GM21717 (cell line): Measurements from ENCODE around the gene ONECUT1.

ENCODE experiments used
- ATAC-seq: cut with Tn5 transposase; IDR thresholded peaks from one replicate; pipeline ENCODE4 v1.9.1; 2021; ENCODE audit warnings: mild to moderate bottlenecking, moderate library complexity; ENCODE audit not compliant: unreplicated experiment

Gene ONECUT1

DNA sequence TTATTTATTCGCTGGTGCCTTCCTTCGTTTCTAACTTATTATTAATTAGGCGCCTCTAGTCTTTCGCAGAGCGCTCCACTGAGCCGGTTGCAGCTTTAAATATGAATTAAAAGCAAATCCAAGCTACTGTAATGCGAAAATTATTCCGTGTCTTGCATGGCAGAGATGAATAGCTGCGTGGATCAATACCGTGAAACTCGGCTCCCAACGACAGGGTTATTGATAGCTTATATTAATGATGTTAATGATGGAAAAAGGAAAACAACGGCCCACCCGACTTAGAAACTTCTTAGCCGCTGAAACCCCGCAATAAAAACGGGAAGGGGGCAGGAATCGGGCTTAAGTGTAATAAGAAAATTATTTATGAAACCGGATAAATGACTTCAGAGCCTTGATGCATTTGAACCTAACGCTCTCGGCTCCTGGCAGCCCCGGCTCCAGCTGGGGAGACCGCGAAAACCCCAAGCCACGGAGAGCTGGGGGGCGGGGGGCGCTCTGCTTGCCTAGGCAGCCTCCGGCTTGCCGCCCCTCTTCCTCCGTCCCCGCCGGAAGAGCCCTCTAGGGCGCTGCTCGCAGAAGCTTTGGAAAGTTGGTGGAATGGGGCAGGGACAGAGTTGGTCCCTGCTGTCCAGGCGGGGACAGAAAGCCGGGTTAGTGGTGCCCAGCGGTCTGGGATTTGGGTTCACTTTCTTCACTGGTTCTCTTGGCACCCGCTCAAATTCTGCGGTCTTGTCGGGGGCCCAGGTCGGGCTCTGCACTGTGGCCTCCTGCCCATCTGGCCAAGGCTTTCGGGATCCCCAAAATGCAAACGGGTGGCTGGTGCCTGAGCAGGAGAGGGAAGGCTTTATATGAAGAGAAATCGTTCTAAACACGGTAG, 7.7 kb upstream of the ONECUT1 start:
- ATAC-seq = no peak

DNA sequence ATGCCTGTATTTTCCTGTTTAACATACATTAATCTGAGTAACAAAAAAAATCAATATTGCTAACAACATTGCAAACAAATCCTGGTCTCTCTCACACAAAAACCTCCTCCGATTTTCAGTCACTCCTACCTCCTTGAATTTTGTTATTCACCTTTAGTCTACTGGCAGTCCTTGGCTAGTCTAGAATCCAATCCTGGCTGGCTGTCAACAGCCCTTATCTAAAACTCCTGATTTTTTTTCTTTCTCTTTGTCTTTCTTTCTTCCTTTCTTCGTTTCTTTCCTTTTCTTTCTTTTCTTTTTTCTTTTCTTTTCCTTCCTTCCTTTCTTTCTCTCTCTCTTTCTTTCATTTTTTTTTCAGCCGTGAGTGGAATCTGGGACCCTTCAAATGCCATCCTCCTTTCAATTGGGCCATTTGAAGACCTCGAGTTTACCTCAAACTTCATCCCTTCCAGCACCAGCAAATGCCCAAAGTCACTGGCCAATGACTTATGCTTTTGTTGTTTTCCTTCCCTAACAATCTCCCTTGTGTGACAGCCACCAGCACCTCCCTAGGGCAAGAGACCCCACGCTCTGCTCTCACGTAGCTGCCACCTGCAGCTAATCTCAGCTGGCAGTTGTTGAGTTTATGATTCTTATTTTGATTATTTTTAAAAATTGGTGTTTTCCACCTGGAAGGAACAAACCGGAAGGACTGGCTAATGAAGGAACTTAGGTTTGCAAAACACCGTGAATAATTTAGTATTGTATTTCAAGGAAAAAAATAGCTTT, 6.8 kb upstream of the ONECUT1 start:
- no peak for ATAC-seq

DNA sequence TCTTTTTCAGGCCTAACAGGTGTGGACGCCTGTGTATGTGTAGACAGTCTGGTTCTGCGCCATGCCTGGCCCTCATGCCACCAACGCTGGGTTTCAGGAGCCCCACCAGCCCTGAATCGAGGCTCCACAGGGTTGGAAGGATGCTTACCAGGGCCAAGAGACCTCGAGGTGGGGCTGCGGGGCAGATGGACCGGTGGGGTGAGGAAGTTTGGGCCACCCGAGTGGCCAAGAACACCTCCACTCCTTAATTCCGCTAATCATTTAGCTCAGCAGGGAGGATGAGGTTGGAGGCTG, 6.0 kb upstream of the ONECUT1 start:
- no peak for ATAC-seq

DNA sequence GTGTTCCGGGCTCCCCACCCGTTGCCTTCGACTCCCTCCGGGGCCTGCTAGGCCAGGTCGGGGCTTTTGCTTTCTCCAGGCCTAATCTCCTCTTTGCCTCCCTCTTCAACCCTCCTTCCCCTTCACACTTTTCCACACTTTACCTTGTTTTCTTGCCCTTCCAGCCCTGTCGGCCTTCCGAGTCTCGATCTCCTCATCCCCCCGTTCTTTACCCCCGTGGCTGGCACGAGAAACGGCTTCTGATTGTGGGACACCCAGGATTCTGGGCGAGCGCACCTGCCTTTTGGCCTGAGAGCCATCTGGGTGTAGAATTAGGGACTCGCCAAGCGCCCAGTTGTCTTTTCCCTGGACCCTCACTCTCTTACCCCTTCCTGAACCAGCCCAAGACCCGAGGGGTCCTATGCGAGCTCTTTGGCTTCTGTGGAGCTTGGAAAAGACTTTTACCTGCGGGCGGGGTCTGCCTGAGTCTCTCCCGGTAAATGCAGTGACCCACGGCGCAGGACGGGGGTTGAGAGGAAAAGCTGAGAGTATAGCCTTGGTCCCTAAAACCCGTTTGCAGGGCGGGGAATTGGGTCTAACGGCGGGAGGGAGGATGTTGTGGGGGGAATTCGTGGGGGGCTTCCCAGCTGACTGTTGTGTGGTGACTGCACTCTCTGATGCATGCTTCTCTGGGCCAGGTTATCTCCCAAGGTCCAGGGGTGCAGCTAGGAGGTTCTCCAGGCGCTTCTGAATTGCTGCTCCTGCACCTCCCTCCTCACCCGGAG, 5.5 kb upstream of the ONECUT1 start:
- no peak for ATAC-seq

DNA sequence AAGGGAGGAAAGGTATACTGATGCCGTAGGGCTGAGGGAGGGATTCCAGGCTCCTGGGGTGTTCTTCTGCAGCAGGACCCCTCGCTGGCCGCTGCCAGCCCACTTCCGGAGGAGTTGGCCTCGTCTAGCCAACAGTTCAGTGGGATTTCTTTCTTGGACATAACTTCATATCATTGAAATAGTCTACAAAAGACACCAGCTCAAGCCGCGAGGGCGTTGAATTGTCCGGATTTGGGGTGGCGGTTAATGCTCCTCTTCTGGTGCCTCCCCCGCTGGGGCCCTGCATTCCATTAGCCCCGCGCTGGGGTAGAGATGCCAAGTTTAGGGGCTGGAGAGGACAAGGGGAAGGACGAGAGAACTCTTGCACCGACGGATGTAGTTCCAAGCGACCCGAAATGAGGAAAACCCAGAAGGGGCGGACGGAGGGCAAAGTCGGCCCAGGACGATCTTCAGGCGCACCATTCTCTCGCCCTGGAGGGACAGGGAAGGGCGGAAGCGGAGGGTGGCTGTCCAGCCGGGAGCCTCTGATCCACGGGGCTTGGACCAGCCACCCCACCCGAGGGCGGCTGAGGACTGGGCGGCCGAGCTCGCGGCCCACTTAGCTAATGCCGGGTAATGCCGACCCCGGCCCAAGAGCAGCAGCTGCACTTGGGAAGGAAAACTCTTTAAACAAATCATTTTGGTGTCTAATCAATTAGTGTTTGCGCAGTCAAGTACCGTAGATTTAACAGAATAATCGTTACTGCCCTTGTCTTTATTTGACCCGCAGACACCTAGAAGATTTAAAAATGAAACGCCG, 4.7 kb upstream of the ONECUT1 start:
- ATAC-seq = no peak

DNA sequence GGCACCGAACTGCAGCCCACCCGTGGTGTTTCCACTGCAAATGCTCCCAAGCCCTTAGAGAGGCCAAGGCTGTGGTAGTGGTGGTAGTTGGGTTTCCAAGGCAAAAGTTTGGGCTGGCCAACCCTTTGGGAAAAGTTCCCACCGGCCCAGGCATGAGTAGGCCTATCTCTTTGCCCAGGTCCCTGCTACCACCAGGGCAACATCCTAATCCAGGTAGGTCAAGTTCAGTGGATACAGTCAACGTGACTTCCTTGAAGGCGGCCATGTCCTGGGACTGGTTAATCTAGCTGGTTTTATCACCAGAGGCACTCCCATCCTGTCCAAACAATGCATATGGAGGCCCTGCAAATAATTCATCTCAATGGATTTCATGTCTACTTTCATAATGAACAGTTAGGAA, 1.6 kb upstream of the ONECUT1 start:
- ATAC-seq = no peak

DNA sequence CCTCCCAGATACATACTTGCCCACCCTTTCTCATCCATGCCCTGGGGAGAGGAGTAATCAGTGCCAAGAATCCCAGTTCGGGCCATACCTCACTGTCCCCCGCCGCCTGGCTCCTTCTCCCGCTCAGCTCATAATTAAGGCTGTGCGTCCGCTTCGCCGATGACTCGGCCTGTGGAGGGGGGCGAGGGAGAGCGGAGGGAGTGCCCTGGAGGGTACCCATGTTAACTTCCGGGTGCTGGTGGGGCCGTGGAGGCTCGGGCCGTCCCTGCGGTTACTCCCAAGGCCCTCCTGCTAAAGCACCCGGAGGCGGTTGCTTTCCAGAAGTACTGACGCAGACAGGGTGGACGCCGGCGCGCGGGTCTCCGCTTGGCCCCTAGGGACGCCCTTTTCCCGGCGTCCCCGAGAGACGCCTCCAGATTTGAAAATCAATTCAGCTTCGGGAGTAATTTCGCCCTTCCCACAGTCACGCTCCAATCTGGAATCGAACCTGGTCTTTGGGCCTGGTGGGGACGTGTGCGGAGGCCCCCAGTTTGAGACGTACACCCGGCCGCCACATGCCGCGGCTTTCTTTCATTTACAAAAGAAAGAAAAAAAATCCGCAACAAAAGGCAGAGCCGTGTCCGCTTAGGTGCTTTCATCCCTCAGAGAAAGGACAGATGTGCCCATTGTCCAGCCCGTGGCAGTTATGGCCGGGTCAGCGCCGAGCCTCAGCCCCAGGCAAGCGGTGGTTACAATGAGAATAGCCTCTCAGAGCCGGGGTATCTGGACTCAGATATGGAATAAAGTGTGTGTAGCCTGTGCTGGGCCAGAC, 1.0 kb upstream of the ONECUT1 start:
- no peak for ATAC-seq

DNA sequence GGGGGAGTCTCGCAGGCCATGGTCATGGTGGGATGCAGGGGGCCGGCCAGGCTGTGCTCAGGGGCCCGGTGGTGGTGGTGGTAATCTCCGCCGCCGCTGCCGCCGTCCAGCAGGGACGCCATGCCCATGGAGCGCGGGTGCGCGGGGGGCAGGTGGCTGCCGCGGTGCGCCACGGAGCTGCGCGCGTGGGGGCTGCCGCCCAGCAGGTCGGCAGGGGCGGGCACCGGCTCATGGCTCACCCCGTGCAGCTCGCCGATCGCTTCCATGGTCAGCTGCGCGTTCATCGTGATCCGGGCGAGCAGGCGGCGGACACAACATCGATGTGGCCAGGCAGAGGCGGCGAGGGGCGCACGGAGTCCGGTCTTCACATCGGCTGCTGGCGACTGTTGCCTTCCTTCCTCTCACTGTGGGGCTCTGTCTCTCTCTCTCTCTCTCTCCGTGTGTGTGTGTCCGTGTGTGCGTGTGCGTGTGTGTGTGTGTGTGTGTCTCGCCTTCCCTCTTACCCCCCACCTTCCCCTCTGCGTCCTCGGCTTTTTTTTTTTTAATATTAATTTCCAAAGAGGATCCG, 451 bp downstream of the ONECUT1 start:
- ATAC-seq = no peak

DNA sequence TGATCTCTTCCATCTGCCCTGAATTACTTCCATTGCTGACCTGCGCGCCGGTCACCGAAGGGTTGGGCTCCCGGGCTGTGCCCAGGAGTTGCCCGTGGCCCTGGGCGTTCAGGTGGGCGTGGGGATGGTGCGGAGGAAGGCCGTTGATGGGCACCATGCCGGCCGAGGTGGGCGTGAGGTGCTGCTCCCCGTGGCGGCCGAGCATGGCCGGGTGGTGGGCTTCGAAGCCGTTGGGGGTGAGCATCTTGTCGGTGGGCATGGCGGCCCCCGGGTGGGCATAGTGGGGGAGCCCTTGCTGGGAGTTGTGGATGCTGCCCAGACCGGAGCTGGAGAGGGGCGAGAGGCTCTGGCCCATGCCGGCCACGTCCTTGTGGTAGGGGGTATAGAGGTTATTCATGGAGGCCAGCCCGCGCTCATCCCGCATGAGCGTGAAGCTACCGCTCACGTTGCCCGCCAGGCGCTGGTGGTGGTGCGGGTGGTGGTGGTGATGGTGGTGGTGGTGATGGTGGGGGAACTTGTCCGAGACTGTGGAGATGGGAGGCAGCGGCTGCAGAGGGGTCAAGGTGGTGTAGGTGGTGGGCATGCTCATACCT, 1.0 kb downstream of the ONECUT1 start:
- no peak for ATAC-seq

DNA sequence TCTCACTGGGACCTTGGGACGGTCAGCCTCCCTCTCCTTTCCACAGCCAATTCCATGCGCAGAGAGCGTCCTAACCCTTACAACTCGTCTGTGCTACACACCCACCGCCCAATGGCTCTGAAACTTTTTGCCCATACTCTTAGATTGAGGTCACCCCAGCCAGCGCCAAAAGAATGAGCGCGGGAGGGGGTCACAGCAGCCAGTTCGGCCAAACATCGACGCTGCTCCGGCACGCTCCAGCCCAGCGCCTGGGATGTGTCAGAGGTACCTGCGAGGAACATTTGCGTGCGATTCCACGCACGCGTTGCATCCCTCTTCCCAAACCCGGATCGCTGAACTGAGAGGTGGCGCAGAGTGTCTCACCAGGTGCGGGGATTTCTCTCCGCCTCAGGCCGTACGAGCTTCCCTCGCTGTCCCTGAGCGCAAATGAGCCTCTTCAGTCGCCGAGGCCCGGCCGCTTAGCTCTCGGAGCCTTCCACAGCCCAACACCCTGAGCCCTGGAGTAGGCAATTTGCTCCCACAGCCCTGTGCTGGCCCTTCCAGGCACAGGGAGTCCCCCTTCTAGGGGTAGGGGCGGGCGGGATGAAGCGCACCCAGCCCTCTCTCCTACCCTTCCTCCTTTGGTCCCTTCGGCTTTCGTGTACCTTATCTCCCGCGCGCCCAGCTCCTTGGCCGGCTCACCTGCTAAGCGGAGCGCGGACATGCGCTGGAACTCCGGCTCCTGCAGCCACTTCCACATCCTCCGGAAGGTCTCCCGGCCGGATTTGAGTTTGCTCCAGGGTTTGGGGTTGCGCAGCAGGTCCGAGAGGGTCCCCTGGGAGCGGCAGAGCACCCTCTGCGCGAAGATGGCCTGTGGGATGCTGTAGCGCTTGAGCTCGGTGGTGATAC, 1.8 kb downstream of the ONECUT1 start:
- ATAC-seq = no peak

DNA sequence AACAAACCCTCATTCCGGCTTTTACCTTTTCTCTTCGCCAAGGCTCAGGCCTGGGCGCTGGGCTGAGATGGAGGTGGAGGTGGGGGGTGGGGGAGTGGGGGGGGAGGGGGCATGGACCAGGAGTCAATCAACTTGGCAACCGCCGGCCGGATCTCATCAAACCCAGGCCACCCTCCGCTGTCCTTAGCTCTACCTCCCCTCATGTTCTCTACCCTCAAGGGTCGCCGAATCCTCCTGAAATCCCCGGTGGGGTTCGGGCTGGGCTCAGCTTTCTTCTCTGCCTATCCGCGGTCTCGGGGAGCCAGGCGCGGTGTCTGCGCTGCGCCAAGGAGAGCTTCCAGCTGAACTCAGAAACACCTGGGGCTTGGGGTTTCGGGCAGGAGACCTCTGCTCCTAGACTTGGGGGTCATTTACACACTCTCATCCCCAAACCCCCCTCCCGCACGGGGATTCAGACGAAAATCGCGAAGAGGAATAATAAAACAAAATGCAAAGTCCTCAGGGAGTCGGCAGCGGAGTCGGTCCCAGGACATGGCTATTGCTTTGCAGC, 2.5 kb downstream of the ONECUT1 start:
- no peak for ATAC-seq

DNA sequence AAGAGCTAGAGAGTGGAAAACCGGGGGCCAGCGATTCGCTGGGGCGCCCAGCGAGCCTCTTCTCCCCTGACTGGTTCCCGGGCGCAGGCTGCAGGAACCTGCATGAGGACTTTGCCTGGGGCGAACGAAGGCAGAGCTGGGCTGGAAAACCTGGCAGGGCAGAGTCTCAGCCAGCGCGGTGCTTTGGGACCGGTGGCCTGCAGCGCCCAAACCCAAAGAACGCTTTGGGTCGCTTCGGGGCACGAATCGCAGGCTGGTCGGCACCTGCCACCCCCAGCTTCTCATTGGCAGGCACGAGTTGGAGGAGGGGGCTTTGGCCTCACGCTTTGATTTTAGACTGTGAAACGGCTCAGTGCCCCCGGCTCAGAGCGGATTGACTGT, 3.0 kb downstream of the ONECUT1 start:
- ATAC-seq = no peak

DNA sequence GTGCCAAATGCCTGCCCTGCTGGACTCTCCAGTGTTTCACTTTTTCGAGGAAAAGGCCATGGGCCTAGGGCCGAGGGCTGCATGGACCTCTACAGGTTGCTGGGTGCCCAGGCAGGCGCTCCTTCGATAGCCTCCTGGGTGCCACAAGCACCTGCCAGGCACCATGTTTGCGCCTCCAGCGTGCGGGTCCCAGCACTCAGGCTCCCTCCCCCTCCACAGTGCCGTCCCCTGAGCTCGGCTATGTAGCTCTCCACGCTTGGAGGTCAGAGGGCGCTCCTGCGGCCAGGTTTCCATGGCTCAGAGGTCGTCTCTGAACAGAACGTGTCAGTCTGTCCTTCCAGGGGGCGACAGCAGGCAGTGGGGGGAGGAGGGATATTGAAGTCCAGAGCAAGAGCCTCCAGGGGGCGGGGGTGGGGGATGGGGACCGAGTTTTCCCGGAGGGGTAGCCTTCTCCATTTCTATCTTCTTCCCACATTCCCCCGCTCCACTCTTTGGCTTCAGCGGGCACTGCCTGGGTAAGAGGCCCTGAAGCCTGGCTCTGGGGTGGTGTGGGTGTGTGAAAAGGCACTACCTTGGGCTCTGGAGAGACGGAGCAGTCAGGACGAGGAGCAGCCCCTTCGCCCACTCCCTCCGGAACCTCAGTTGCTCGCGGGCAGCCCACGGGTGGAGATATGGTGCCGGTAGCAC, 3.6 kb downstream of the ONECUT1 start:
- no peak for ATAC-seq

DNA sequence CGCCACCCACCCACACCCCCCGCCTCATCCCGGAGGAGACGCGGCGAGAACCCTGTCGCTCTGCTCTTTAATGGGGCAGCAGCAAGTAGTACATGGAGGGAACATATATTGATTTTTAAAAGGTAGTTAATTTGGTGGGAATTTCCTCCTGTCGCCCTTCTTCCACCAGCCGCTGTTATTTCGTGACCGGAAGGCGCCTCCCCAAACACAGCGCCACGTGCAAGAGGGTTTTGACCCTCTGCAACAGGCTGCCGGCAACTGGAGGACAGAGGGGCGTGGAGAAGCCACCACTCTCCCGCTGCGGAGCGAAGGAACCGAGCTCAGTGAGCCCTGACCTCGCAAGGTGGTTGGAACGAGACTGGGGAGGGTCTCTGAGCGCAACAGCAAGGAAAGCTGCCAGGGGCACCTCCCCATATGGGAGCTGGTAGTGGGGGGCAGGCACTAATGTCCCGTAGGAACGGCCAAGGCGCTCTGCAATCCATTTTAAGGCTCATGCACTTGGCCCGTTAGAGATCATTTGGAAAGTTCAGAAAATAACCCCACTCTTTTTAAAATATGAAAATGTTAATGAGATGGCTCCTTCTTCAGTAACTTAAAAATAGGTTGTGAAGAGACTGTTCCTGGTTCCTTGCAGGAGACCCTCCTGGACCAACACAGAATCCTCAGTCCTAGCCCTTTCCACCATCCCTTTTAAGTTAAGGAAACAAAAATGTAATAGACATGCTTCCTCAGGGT, 4.3 kb downstream of the ONECUT1 start:
- no peak for ATAC-seq

DNA sequence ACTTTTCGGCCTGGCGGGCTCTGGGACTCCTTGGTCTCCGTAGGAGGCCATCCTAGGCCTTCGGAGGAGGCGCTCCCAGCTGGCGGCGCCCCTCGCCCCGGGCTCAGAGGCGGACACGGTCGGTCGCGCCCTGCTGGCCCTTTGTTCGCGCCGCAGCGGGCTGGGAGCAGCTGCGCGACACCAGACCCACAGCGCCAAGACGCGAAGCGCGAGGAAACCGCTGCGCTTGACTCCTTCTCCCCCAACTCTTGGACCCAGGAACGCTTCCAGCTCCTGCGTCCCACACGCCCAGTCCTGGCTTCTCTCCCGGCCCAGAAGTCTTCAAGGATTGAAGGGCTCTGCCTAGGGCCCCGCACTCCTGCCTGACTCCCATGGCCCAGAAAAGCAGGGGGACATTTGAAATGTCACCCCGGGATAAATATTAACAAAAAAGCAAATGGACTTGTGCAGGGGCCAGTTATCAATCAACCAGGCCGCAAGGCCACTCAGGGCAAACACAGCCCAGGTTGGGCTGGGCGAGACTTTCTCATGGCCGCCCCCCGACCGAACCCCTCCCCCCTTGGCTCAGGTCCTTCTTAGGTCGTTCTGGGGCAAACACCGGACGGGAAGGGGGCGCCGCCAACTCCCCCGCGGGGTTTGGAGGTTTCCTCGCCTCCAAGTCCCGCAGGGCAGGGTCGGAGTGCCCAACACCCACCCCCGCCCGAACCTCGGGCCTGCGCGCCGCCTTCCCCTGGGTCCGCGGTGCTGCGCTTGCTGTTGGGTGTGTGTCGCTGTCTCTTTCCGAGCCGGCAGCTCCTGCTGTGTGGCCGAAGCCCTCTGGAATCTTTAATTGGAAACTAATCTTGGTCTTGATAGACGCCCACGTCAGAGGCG, 5.1 kb downstream of the ONECUT1 start:
- no peak for ATAC-seq
